T-cell (primary cell): ENCODE data around the gene SERPINA6. TPM values are rescaled to one million over a fixed set of nuclear protein-coding genes. Genes with fewer than 3 reads are reported as not detected.

Experiments used
- ATAC-seq, 4 experiments: fragments of 200-7000 bp in 3 of 4; fragments of 150-1000 bp in 1 of 4; cut with Tn5 transposase; replicated peaks in 1 of 4; 1 replicate in 3 of 4; 2 replicates in 1 of 4; pipeline ENCODE4 v1.10.0; 2021; ENCODE audit warnings: moderate library complexity in 3 of 4, mild to moderate bottlenecking in 2 of 4, moderate number of reproducible peaks in 1 of 4
- CTCF ChIA-PET, 2 donors: fragments of 300-600 bp; sonication (Branson Sonifier 250); formaldehyde crosslinking; loops; one replicate each; lab custom pipeline; 2022; ENCODE audit warnings: antibody characterized with exemption in 2 of 2; lab: Charles Lee
- POLR2A ChIA-PET, 2 donors: fragments of 300-600 bp; sonication (Branson Sonifier 250); formaldehyde crosslinking; loops; one replicate each; lab custom pipeline; 2022; ENCODE audit warnings: antibody characterized with exemption in 2 of 2; lab: Charles Lee
- DNase-seq, 35 experiments: peaks; one replicate each; pipeline versions ENCODE4 v3.0.0 to v3.0.0-alpha.2; 2013 to 2023
- H3K27ac ChIP-seq: one replicate; pipeline ENCODE4 v1.5.1; 2013; ENCODE audit warnings: low read length
- H3K27me3 ChIP-seq, 2 experiments: replicated peaks in 1 of 2; 1 replicate in 1 of 2; 2 replicates in 1 of 2; pipeline versions ENCODE4 v1.6.1 to v1.7.0; 2013; ENCODE audit warnings: low read length in 1 of 2, mixed read lengths in 1 of 2; ENCODE audit not compliant: control insufficient read depth in 2 of 2, insufficient read depth in 2 of 2; ENCODE audit errors: extremely low read depth in 1 of 2
- H3K36me3 ChIP-seq, 2 donors: 1 replicate in 1 of 2; 2 replicates in 1 of 2; pipeline versions ENCODE4 v1.6.1 to v1.7.0; 2013; ENCODE audit warnings: low read length in 1 of 2; ENCODE audit not compliant: control insufficient read depth in 2 of 2, insufficient read depth in 1 of 2; ENCODE audit errors: extremely low read depth in 1 of 2
- H3K4me1 ChIP-seq, 2 experiments: 1 replicate in 1 of 2; 2 replicates in 1 of 2; pipeline versions ENCODE4 v1.6.1 to v1.7.0; 2013; ENCODE audit warnings: low read length in 2 of 2, mixed read lengths in 1 of 2; ENCODE audit not compliant: insufficient read depth in 2 of 2, control insufficient read depth in 1 of 2; ENCODE audit errors: extremely low read depth in 1 of 2
- H3K4me3 ChIP-seq, 2 donors: 1 replicate in 1 of 2; 2 replicates in 1 of 2; pipeline versions ENCODE4 v1.5.1 to v1.7.0; 2013; ENCODE audit warnings: mild to moderate bottlenecking in 2 of 2, low read length in 1 of 2, moderate library complexity in 1 of 2; ENCODE audit not compliant: control insufficient read depth in 1 of 2; ENCODE audit errors: extremely low read depth in 1 of 2
- H3K9me3 ChIP-seq: 2 replicates; pipeline ENCODE4 v1.7.0; 2013
- H3K27ac Mint-ChIP-seq, 2 donors: one replicate each; pipeline ENCODE4 v1.8.0; 2020 to 2021; ENCODE audit warnings: mild to moderate bottlenecking in 2 of 2, mixed read lengths in 2 of 2
- H3K27me3 Mint-ChIP-seq, 2 donors: one replicate each; pipeline ENCODE4 v1.8.0; 2021 to 2022; ENCODE audit warnings: mixed read lengths in 2 of 2
- H3K36me3 Mint-ChIP-seq: one replicate; pipeline ENCODE4 v1.8.0; 2021; ENCODE audit warnings: mixed read lengths
- H3K4me1 Mint-ChIP-seq, 3 donors: one replicate each; pipeline ENCODE4 v1.8.0; 2020 to 2022; ENCODE audit warnings: mixed read lengths in 3 of 3, mild to moderate bottlenecking in 1 of 3
- H3K4me3 Mint-ChIP-seq, 3 donors: one replicate each; pipeline ENCODE4 v1.8.0; 2020 to 2022; ENCODE audit warnings: mild to moderate bottlenecking in 3 of 3, mixed read lengths in 3 of 3, moderate library complexity in 3 of 3
- H3K9me3 Mint-ChIP-seq, 3 donors: one replicate each; pipeline ENCODE4 v1.8.0; 2020 to 2022; ENCODE audit warnings: mixed read lengths in 3 of 3
- WGBS: methylation state at CpG from one replicate; pipeline ENCODE4 v1.1.5; 2013; ENCODE audit warnings: missing lambda C conversion rate; ENCODE audit not compliant: insufficient coverage; 5-methylcytosine and 5-hydroxymethylcytosine counted together
- total RNA-seq, 35 experiments: library from RNA in 6 of 35; stranded (reverse) in 6 of 35; fragments of 120-200 nt in 1 of 35; gene quantifications; one replicate each; pipeline versions ENCODE4 v1.2.1 to v1.2.4 and lab custom pipeline; 2013 to 2026

SERPINA6 gene
- total RNA-seq, 5 donors from 2014 or later (not counting 1 experiment from before 2014, with no cell fraction given) = not detected

DNA sequence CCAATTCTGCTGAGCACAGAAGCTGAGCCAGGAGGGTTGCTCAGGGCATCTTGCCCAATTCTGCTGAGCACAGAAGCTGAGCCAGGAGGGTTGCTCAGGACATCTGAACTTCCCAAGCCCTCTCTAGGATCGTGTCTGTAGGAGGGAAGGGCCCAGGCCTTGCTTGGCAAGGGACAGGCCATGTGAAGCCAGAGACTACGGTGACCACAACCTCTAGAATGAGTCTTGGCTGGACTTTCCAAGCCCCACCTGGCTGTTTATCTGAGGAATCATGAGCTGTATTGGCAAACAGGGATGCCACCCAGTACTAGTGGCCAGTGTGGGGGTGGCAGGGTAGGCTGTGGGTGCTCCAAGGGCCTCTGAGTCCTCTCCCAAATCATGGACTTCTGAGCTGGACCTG, 7.7 kb upstream of the SERPINA6 start:
- Mint-ChIP-seq H3K4me1 (no peaks in the 10 kb centered on the region), H3K4me3 (no peak overlapping the region)
- POLR2A ChIA-PET = no interaction called here

GRCh38 chr14:94330432-94330831, 7.3 kb upstream of the SERPINA6 start:
- ChIA-PET POLR2A (no interaction called here), CTCF (no interaction called here)
- Mint-ChIP-seq H3K27me3 (peaks cover 10 to 16% of the 10 kb centered on the region in 2 donors), H3K27ac (no peak overlapping the region), H3K4me1 (no peaks in the 10 kb centered on the region), H3K9me3 (peaks cover 0 to 2% (median 0%) of the 10 kb centered on the region in 3 donors), H3K36me3 (no peaks in the 10 kb centered on the region), H3K4me3 (no peak overlapping the region)
- no peak for DNase-seq
- no peaks in the 10 kb centered on the region for H3K9me3 ChIP-seq
- 84% methylated on average over 3 of the region's 3 CpGs for WGBS
- H3K27ac ChIP-seq = no peak overlapping the region
- no peak for ATAC-seq
- H3K27me3 ChIP-seq = peaks cover 0 to 13% of the 10 kb centered on the region in 2 experiments
- H3K36me3 ChIP-seq = no peaks in the 10 kb centered on the region
- no peak overlapping the region for H3K4me3 ChIP-seq
- no peaks in the 10 kb centered on the region for H3K4me1 ChIP-seq

More for the DNA sequence above, 7.7 kb upstream of the SERPINA6 start:
- no peak overlapping the region for H3K27ac ChIP-seq
- H3K27me3 Mint-ChIP-seq = peaks cover 7 to 16% of the 10 kb centered on the region in 2 donors
- H3K4me1 ChIP-seq = no peaks in the 10 kb centered on the region
- H3K27ac Mint-ChIP-seq = no peak overlapping the region
- CTCF ChIA-PET = no interaction called here
- H3K9me3 Mint-ChIP-seq = peaks cover 0 to 2% (median 0%) of the 10 kb centered on the region in 3 donors
- no peak for ATAC-seq
- DNase-seq = no peak
- H3K9me3 ChIP-seq = no peaks in the 10 kb centered on the region
- H3K4me3 ChIP-seq = no peak overlapping the region
- H3K27me3 ChIP-seq = peaks cover 0 to 13% of the 10 kb centered on the region in 2 experiments
- H3K36me3 Mint-ChIP-seq = no peaks in the 10 kb centered on the region
- WGBS = 100% methylated on average over 1 of the region's 2 CpGs
- H3K36me3 ChIP-seq = no peaks in the 10 kb centered on the region

DNA sequence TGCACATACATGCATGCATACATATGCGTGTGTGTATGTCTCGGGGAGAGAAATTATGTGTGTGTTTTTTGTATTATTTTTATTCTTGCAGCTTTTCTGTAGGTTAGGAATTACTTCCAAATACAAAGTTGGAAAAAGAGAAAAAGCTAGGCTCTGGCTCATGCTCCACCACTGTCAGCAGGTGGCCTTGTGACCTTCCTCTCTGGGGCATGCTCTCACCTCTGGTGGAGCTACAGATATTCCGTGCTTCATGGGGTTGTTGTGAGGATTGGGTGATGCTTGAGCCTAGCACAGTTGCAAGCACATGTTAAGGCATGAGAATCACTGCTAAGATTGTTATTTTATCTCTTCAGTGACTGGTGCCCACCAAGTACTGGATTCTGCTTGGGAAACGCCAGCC, 6.7 kb upstream of the SERPINA6 start:
- ATAC-seq (no peak), DNase-seq (no peak)
- Mint-ChIP-seq H3K36me3 (no peaks in the 10 kb centered on the region), H3K9me3 (peaks cover 0 to 2% (median 0%) of the 10 kb centered on the region in 3 donors), H3K4me1 (no peaks in the 10 kb centered on the region), H3K4me3 (no peak overlapping the region), H3K27me3 (peaks cover 10 to 12% of the 10 kb centered on the region in 2 donors), H3K27ac (no peak overlapping the region)
- Histone ChIP-seq H3K27ac (no peak overlapping the region), H3K4me1 (no peaks in the 10 kb centered on the region), H3K4me3 (no peak overlapping the region), H3K27me3 (peaks cover 0 to 13% of the 10 kb centered on the region in 2 experiments), H3K36me3 (no peaks in the 10 kb centered on the region), H3K9me3 (no peaks in the 10 kb centered on the region)
- ChIA-PET POLR2A (no interaction called here), CTCF (no interaction called here)
- 89% methylated on average over 1 of the region's 4 CpGs for WGBS

GRCh38 chr14:94328196-94328595, 5.1 kb upstream of the SERPINA6 start:
- H3K27ac Mint-ChIP-seq = no peak overlapping the region
- peaks cover 6 to 7% of the 10 kb centered on the region in 2 donors for H3K27me3 Mint-ChIP-seq
- H3K9me3 ChIP-seq = no peaks in the 10 kb centered on the region
- H3K36me3 Mint-ChIP-seq = no peaks in the 10 kb centered on the region
- ChIA-PET POLR2A (no interaction called here), CTCF (no interaction called here)
- ATAC-seq = no peak
- no peak overlapping the region for H3K4me3 Mint-ChIP-seq
- H3K36me3 ChIP-seq = no peaks in the 10 kb centered on the region
- no CpG with 5 or more reads among the region's 2 CpGs for WGBS
- H3K9me3 Mint-ChIP-seq = peaks cover 0 to 2% (median 0%) of the 10 kb centered on the region in 3 donors
- no peaks in the 10 kb centered on the region for H3K4me1 ChIP-seq
- H3K4me1 Mint-ChIP-seq = no peaks in the 10 kb centered on the region
- H3K27ac ChIP-seq = no peak overlapping the region
- DNase-seq = no peak
- H3K27me3 ChIP-seq = peaks cover 0 to 13% of the 10 kb centered on the region in 2 experiments
- no peak overlapping the region for H3K4me3 ChIP-seq

DNA sequence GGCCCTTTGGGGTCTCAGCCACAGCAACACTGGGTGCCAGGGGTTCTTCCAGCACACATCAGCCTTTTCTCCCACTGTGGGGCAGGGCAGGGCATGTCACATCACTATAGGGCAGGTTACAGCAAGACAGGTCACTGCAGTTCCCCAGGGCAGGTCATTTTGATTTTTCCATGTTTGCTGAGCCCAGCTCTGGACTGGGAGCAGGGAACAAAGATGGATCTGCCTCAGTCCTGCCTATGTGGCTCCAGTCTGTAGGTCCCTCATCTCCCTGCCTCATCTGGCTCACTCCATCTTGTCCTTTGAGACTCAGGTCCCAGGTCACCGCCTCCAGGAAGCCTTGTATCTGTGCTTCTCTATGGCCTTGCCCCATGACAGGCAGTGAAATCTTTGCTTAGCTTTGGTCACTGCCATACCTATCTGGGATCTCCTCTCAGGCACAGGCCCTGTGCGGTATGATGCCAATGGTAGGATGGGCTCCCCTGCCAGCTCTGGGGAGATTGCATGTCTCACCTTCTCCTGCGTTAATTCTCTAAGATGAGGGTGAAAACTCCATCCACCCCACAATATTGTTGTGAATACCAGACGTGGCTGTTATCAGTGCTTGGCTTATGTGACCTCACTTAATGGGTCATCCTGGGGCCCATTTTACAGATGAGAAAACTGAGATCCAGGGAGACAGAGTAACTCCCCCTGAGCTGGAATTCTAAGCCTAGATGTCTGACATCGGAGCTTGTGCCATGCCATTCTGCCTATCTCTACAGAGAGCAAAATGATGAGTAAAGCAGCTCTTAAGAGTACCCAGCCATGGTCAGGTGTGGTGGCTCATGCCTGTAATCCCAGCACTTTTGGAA, 1.5 kb downstream of the SERPINA6 start:
- H3K9me3 ChIP-seq = peaks cover 3% of the 10 kb centered on the region
- no peak overlapping the region for H3K27ac ChIP-seq
- ChIA-PET POLR2A (no interaction called here), CTCF (no interaction called here)
- H3K27me3 ChIP-seq = no peaks in the 10 kb centered on the region
- Mint-ChIP-seq H3K27me3 (peaks cover 4 to 9% of the 10 kb centered on the region in 2 donors), H3K9me3 (no peaks in the 10 kb centered on the region), H3K4me3 (no peak overlapping the region), H3K4me1 (no peaks in the 10 kb centered on the region), H3K27ac (no peak overlapping the region), H3K36me3 (no peaks in the 10 kb centered on the region)
- no peak for ATAC-seq
- H3K4me1 ChIP-seq = no peaks in the 10 kb centered on the region
- WGBS = 76% methylated on average over 2 of the region's 5 CpGs
- no peak for DNase-seq
- H3K4me3 ChIP-seq = no peak overlapping the region
- H3K36me3 ChIP-seq = no peaks in the 10 kb centered on the region

- DNase-seq (no peak), ATAC-seq (no peak)
- peaks cover 3 to 4% of the 10 kb centered on the region in 2 donors for H3K27me3 Mint-ChIP-seq
- no peaks in the 10 kb centered on the region for H3K4me1 ChIP-seq
- H3K4me3 Mint-ChIP-seq = no peak overlapping the region
- WGBS = 79% methylated on average over 3 of the region's 5 CpGs
- H3K4me3 ChIP-seq = no peak overlapping the region
- ChIA-PET POLR2A (no interaction called here), CTCF (no interaction called here)
- no peaks in the 10 kb centered on the region for H3K36me3 ChIP-seq
- H3K9me3 ChIP-seq = peaks cover 3% of the 10 kb centered on the region
- H3K27me3 ChIP-seq = no peaks in the 10 kb centered on the region
- H3K4me1 Mint-ChIP-seq = no peaks in the 10 kb centered on the region
- no peak overlapping the region for H3K27ac Mint-ChIP-seq
- no peak overlapping the region for H3K27ac ChIP-seq
- H3K9me3 Mint-ChIP-seq = peaks cover 0 to 3% (median 0%) of the 10 kb centered on the region in 3 donors
- H3K36me3 Mint-ChIP-seq = no peaks in the 10 kb centered on the region
Observed at GRCh38 chr14:94320243-94320642, 2.9 kb downstream of the SERPINA6 start.
